K562 (cell line): Measurements from ENCODE around the gene ZNF322. TPM values are rescaled to one million over a fixed set of nuclear protein-coding genes. Genes with fewer than 3 reads are reported as not detected.

Source experiments
- CEBPZ ChIP-seq: fragments of 150-350 bp; IDR thresholded peaks from 2 replicates; pipeline ENCODE4 v1.6.1; 2014; ENCODE audit warnings: low read depth, mild to moderate bottlenecking, low read length, borderline replicate concordance
- GTF2E2 ChIP-seq: fragments of 200-800 bp; sonication (Bioruptor generic); IDR thresholded peaks from 2 replicates; pipeline ENCODE4 v1.6.1; 2016; ENCODE audit warnings: missing genetic modification characterization, missing compliant biosample characterization
- GTF2F1 ChIP-seq: IDR thresholded peaks from 2 replicates; pipeline ENCODE4 v1.6.1; 2011; ENCODE audit warnings: low read depth, low read length, improper control_type of control experiment
- HDAC2 ChIP-seq: fragments of 450-650 bp; IDR thresholded peaks from 2 replicates; pipeline ENCODE4 v1.6.1; 2016; ENCODE audit warnings: mild to moderate bottlenecking
- HMG20B ChIP-seq: fragments of 250-450 bp; sonication (Bioruptor Pico); IDR thresholded peaks from 2 replicates; pipeline ENCODE4 v1.5.0; 2021; ENCODE audit warnings: mild to moderate bottlenecking
- ILF3 ChIP-seq: fragments of 450-650 bp; IDR thresholded peaks from 2 replicates; pipeline ENCODE4 v1.6.1; 2018; ENCODE audit warnings: antibody characterized with exemption, mild to moderate bottlenecking, moderate library complexity, borderline replicate concordance
- MAFF ChIP-seq: IDR thresholded peaks from 2 replicates; pipeline ENCODE4 v1.6.1; 2012; ENCODE audit warnings: low read length, improper control_type of control experiment
- MAFG ChIP-seq: fragments of 450-650 bp; conservative IDR thresholded peaks from 2 replicates; pipeline ENCODE4 v1.6.1; 2016; ENCODE audit warnings: missing genetic modification characterization, missing compliant biosample characterization
- PATZ1 ChIP-seq: fragments of 250-450 bp; sonication (Bioruptor Pico); IDR thresholded peaks from 2 replicates; pipeline ENCODE4 v1.5.0; 2020; ENCODE audit warnings: mild to moderate bottlenecking, borderline replicate concordance
- PML ChIP-seq: IDR thresholded peaks from 2 replicates; pipeline ENCODE4 v1.6.1; 2012; ENCODE audit warnings: low read length, inconsistent platforms
- RBM14 ChIP-seq: fragments of 200-400 bp; formaldehyde crosslinking; IDR thresholded peaks from 2 replicates; pipeline ENCODE4 v1.6.1; 2018; ENCODE audit warnings: low read depth, mild to moderate bottlenecking, low read length, moderate library complexity, borderline replicate concordance; ENCODE audit not compliant: insufficient read depth
- SIN3A ChIP-seq, 2 experiments: fragments of 150-350 bp in 1 of 2; IDR thresholded peaks; 2 replicates each; pipeline ENCODE4 v1.6.1; 2011 to 2016; ENCODE audit warnings: borderline replicate concordance in 2 of 2, low read depth in 2 of 2, low read length in 2 of 2, mild to moderate bottlenecking in 2 of 2, moderate library complexity in 2 of 2; ENCODE audit not compliant: control insufficient read depth in 1 of 2
- SMAD4 ChIP-seq: fragments of 250-450 bp; sonication (Bioruptor Pico); conservative IDR thresholded peaks from 2 replicates; pipeline ENCODE4 v1.8.0; 2021; ENCODE audit warnings: inconsistent platforms, mild to moderate bottlenecking, moderate library complexity
- TFAM ChIP-seq: fragments of 250-450 bp; sonication (Bioruptor Pico); conservative IDR thresholded peaks from 2 replicates; pipeline ENCODE4 v1.5.0; 2021; ENCODE audit warnings: mild to moderate bottlenecking, moderate library complexity
- ZBTB17 ChIP-seq: fragments of 450-650 bp; formaldehyde crosslinking; IDR thresholded peaks from 2 replicates; pipeline ENCODE4 v1.4.0; 2020; ENCODE audit warnings: mild to moderate bottlenecking
- ZKSCAN1 ChIP-seq: fragments of 150-350 bp; IDR thresholded peaks from 2 replicates; pipeline ENCODE4 v1.6.1; 2016; ENCODE audit warnings: low read depth, low read length
- ZNF224 ChIP-seq: sonication (generic); formaldehyde crosslinking; IDR thresholded peaks from 2 replicates; pipeline ENCODE4 v1.8.0; 2022; ENCODE audit warnings: mild to moderate bottlenecking, missing genetic modification reagents
- ZNF23 ChIP-seq: fragments of 250-450 bp; sonication (Bioruptor Pico); IDR thresholded peaks from 2 replicates; pipeline ENCODE4 v1.4.0; 2020; ENCODE audit warnings: mild to moderate bottlenecking
- ZNF253 ChIP-seq: fragments of 250-450 bp; sonication (Bioruptor Pico); conservative IDR thresholded peaks from 2 replicates; pipeline ENCODE4 v1.6.1; 2021; ENCODE audit warnings: mild to moderate bottlenecking
- ZNF431 ChIP-seq: sonication (generic); formaldehyde crosslinking; IDR thresholded peaks from 2 replicates; pipeline ENCODE4 v1.8.0; 2022; ENCODE audit warnings: mild to moderate bottlenecking, missing genetic modification reagents
- ZNF445 ChIP-seq: fragments of 250-450 bp; sonication (Bioruptor Pico); IDR thresholded peaks from 2 replicates; pipeline ENCODE4 v1.4.0; 2020; ENCODE audit warnings: low read depth, mild to moderate bottlenecking, moderate library complexity
- ZNF589 ChIP-seq: fragments of 200-800 bp; sonication (Bioruptor generic); IDR thresholded peaks from 2 replicates; pipeline ENCODE4 v1.6.1; 2016; ENCODE audit warnings: low read depth, missing genetic modification characterization, missing compliant biosample characterization
- ZNF655 ChIP-seq: fragments of 250-450 bp; sonication (Bioruptor Pico); IDR thresholded peaks from 2 replicates; pipeline ENCODE4 v1.5.0; 2021
- ZNF77 ChIP-seq: fragments of 250-450 bp; sonication (Bioruptor Pico); IDR thresholded peaks from 2 replicates; pipeline ENCODE4 v1.5.0; 2020
- polyA plus RNA-seq, 8 experiments: library from polyadenylated mRNA; depleted of rRNA in 4 of 8; stranded (reverse) in 5 of 8; unstranded in 3 of 8; fragments of >200 nt; fragmentation: Nextera tagmentation in 2 of 8; fragmentation: Illumina TruSeq in 1 of 8; extraction: Ambion mirVana in 2 of 8; extraction: Trizol in 1 of 8; gene quantifications; 2 replicates each; pipeline versions ENCODE4 v1.2.1 to v1.2.3, GENCODE V29; 2011 to 2014; ENCODE audit warnings: inconsistent platforms in 1 of 8, missing spikeins in 1 of 8
- total RNA-seq, 7 experiments: library from RNA; depleted of rRNA in 6 of 7; stranded (reverse); fragments of >200 nt in 6 of 7; fragmentation: Illumina TruSeq in 2 of 7; extraction: Trizol in 2 of 7; gene quantifications; 2 replicates each; pipeline versions ENCODE4 v1.2.1 to v1.2.3, GENCODE V29; 2011 to 2021; ENCODE audit warnings: low replicate concordance in 1 of 7

ZNF322 gene
- total and polyA plus RNA-seq, 9 of the 15 experiments (the other 6 are each of a cell fraction or from before 2014, with no cell fraction given) = 4.7 to 31.2 (median 18.7) TPM

- TF ChIP-seq ZNF589 (CRISPR knock-in tag) (no peak), MAFG (no peak), HDAC2 (no peak; the same call in 1 of the 2 replicates), GTF2F1 (0 out of 2 replicates have a peak, but pooled peaks have one; percentile 42), ZKSCAN1 (peak; percentile 80; the same call in 1 of the 2 replicates), ZNF655 (CRISPR knock-in tag) (no peak), ZNF445 (no peak), ZNF253 (CRISPR knock-in tag) (no peak), MAFF (no peak), ZBTB17 (CRISPR knock-in tag) (peak; percentile 60; the same call in 1 of the 2 replicates), CEBPZ (no peak), SIN3A (IDR thresholded peaks at IDR 0.05; ENCODE audit: borderline replicate concordance in 2 of 2, control insufficient read depth in 1 of 2, low read depth in 2 of 2, low read length in 2 of 2) (peak in 1 of 2 experiments; percentile 76; a peak in 2 of 4 replicates), PML (peak; percentile 50; the same call in 1 of the 2 replicates), ZNF77 (CRISPR knock-in tag) (no peak), SMAD4 (CRISPR knock-in tag) (peak; percentile 79), PATZ1 (no peak), TFAM (CRISPR knock-in tag) (no peak), HMG20B (CRISPR knock-in tag) (no peak), ZNF431 (CRISPR knock-in tag) (no peak), ZNF224 (CRISPR knock-in tag) (peak; percentile 46; the same call in 1 of the 2 replicates), ILF3 (no peak), GTF2E2 (tag) (no peak), ZNF23 (CRISPR knock-in tag) (no peak), RBM14 (no peak)
Observed at GRCh38 chr6:26595669-26596269, 63.8 kb downstream of the ZNF322 start (continued).
